Endothelial cell of umbilical vein (primary cell): ENCODE measurements around the gene CHMP4A.

ENCODE experiments used
- CTCF ChIP-seq, 2 donors: IDR thresholded peaks; 1 replicate in 1 of 2; 2 replicates in 1 of 2; pipeline ENCODE4 v1.5.1; 2011; ENCODE audit warnings: low read length in 2 of 2, mild to moderate bottlenecking in 2 of 2, moderate library complexity in 2 of 2, control low read depth in 1 of 2, inconsistent platforms in 1 of 2, low read depth in 1 of 2; ENCODE audit not compliant: insufficient read depth in 1 of 2; ENCODE audit errors: extremely low read depth in 1 of 2
- JUN ChIP-seq: IDR thresholded peaks from 2 replicates; pipeline ENCODE4 v1.6.1; 2011; ENCODE audit warnings: borderline replicate concordance, low read depth; ENCODE audit not compliant: insufficient read length, insufficient read depth

DNA sequence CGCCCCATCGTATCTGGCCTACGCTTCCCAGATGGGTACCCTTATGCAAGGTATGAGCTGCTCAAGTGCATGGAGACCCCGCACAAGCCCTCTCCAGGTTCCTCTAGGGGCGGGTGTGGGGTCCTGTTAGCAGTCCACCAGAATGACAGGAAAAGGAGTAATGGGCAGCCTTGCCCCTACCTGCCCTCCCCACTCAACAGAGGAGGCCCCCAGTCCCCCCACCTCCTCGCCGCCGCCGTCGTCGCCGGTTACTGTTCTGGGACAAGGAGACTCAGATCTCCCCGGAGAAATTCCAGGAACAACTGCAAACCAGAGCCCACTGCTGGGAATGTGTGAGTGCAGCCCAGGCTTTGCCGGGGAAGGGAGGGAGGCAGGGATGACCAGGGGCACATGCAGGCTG is 35.4 kb downstream of the CHMP4A start:
- TF ChIP-seq CTCF (IDR thresholded peaks at IDR 0.05; ENCODE audit: extremely low read depth in 1 of 2, insufficient read depth in 1 of 2, low read depth in 1 of 2, low read length in 2 of 2) (no peak), JUN (no peak)
